WTC11 (cell line): ENCODE results near the gene TUBD1. TPM values are rescaled to one million over a fixed set of nuclear protein-coding genes. Genes with fewer than 3 reads are reported as not detected.

Experiments used
- ATAC-seq: fragments of 200-7000 bp; cut with Tn5 transposase; 2 replicates; pipeline ENCODE4 v1.10.0; 2021; ENCODE audit warnings: mild to moderate bottlenecking, moderate library complexity
- CTCF ChIA-PET: fragments of 300-600 bp; sonication (Branson Sonifier 250); formaldehyde crosslinking; loops from one replicate; lab custom pipeline; 2021; ENCODE audit warnings: antibody characterized with exemption; lab: Charles Lee
- POLR2A ChIA-PET: fragments of 350-600 bp; sonication (Branson Sonifier 250); formaldehyde crosslinking; loops from one replicate; lab custom pipeline; 2021; ENCODE audit warnings: antibody characterized with exemption; lab: Charles Lee
- DNase-seq: peaks from one replicate; pipeline ENCODE4 v3.0.0; 2021; ENCODE audit warnings: low spot score
- H3K27ac Mint-ChIP-seq: 2 replicates; pipeline ENCODE4 v1.8.0; 2021; ENCODE audit warnings: mixed read lengths
- H3K27me3 Mint-ChIP-seq: 2 replicates; pipeline ENCODE4 v1.8.0; 2021; ENCODE audit warnings: low read depth, mild to moderate bottlenecking, moderate library complexity, mixed read lengths
- H3K36me3 Mint-ChIP-seq: 2 replicates; pipeline ENCODE4 v1.8.0; 2021; ENCODE audit warnings: mixed read lengths
- H3K4me1 Mint-ChIP-seq: 2 replicates; pipeline ENCODE4 v1.8.0; 2022; ENCODE audit warnings: mixed read lengths
- H3K4me3 Mint-ChIP-seq: 2 replicates; pipeline ENCODE4 v1.8.0; 2021; ENCODE audit warnings: mild to moderate bottlenecking, moderate library complexity, mixed read lengths
- H3K9me3 Mint-ChIP-seq: 2 replicates; pipeline ENCODE4 v1.8.0; 2021; ENCODE audit warnings: mixed read lengths
- GABPB1 ChIP-seq: sonication (generic); formaldehyde crosslinking; IDR thresholded peaks from 2 replicates; pipeline ENCODE4 v1.8.1; 2023; ENCODE audit warnings: mild to moderate bottlenecking, missing genetic modification reagents
- GRHL2 ChIP-seq: fragments of 250-450 bp; sonication (Bioruptor Pico); IDR thresholded peaks from 2 replicates; pipeline ENCODE4 v1.8.0; 2022; ENCODE audit warnings: mild to moderate bottlenecking, moderate library complexity; ENCODE audit not compliant: insufficient replicate concordance, severe bottlenecking
- NR3C1 ChIP-seq: sonication (generic); formaldehyde crosslinking; conservative IDR thresholded peaks from 2 replicates; pipeline ENCODE4 v1.8.1; 2023; ENCODE audit warnings: low read depth, mild to moderate bottlenecking, missing genetic modification reagents
- OVOL2 ChIP-seq: fragments of 250-450 bp; sonication (Bioruptor Pico); IDR thresholded peaks from 2 replicates; pipeline ENCODE4 v1.9.0; 2021; ENCODE audit warnings: mild to moderate bottlenecking, borderline replicate concordance
- PRRX2 ChIP-seq: fragments of 250-450 bp; sonication (Bioruptor Pico); IDR thresholded peaks from 2 replicates; pipeline ENCODE4 v1.8.0; 2021; ENCODE audit warnings: mild to moderate bottlenecking
- RORB ChIP-seq: fragments of 250-450 bp; sonication (Bioruptor Pico); IDR thresholded peaks from 2 replicates; pipeline ENCODE4 v1.9.0; 2021; ENCODE audit warnings: mild to moderate bottlenecking
- SMAD4 ChIP-seq: sonication (generic); formaldehyde crosslinking; IDR thresholded peaks from 2 replicates; pipeline ENCODE4 v1.8.0; 2022; ENCODE audit warnings: mild to moderate bottlenecking, missing genetic modification reagents
- TCF7 ChIP-seq: sonication (generic); formaldehyde crosslinking; IDR thresholded peaks from 2 replicates; pipeline ENCODE4 v1.8.0; 2022; ENCODE audit warnings: mild to moderate bottlenecking, low read depth, missing genetic modification reagents, moderate library complexity
- TP53 ChIP-seq: sonication (generic); formaldehyde crosslinking; IDR thresholded peaks from 2 replicates; pipeline ENCODE4 v1.8.1; 2023; ENCODE audit warnings: mild to moderate bottlenecking, missing genetic modification reagents
- ZNF121 ChIP-seq: sonication (generic); formaldehyde crosslinking; IDR thresholded peaks from 2 replicates; pipeline ENCODE4 v1.8.0; 2023; ENCODE audit warnings: missing genetic modification reagents
- ZNF263 ChIP-seq: sonication (generic); formaldehyde crosslinking; IDR thresholded peaks from 2 replicates; pipeline ENCODE4 v1.8.1; 2022; ENCODE audit warnings: low read depth, mild to moderate bottlenecking, moderate library complexity, missing genetic modification reagents
- ZNF317 ChIP-seq: sonication (generic); formaldehyde crosslinking; IDR thresholded peaks from 2 replicates; pipeline ENCODE4 v1.8.1; 2023; ENCODE audit warnings: low read depth, mild to moderate bottlenecking, moderate library complexity, missing genetic modification reagents, borderline replicate concordance
- total RNA-seq: library from RNA; stranded (reverse); gene quantifications from 3 replicates; pipeline ENCODE4 v1.2.3, GENCODE V29; 2021
- TF ChIP-seq, protein P1 (sequence below): sonication (generic); formaldehyde crosslinking; IDR thresholded peaks from 2 replicates; pipeline ENCODE4 v1.8.1; 2022; ENCODE audit warnings: missing genetic modification reagents, borderline replicate concordance
- TF ChIP-seq, protein P2 (sequence below): sonication (generic); formaldehyde crosslinking; IDR thresholded peaks from 2 replicates; pipeline ENCODE4 v1.8.1; 2023; ENCODE audit warnings: mild to moderate bottlenecking, missing genetic modification reagents
- TF ChIP-seq, protein P3 (sequence below): sonication (generic); formaldehyde crosslinking; IDR thresholded peaks from 2 replicates; pipeline ENCODE4 v1.8.1; 2022; ENCODE audit warnings: low read depth, missing genetic modification reagents, borderline replicate concordance
- TF ChIP-seq, protein P4 (sequence below): fragments of 250-450 bp; sonication (Bioruptor Pico); IDR thresholded peaks from 2 replicates; pipeline ENCODE4 v1.9.0; 2021; ENCODE audit warnings: mild to moderate bottlenecking

Gene TUBD1
- total RNA-seq, 1 experiment from 2014 or later = 12.0 TPM

DNA sequence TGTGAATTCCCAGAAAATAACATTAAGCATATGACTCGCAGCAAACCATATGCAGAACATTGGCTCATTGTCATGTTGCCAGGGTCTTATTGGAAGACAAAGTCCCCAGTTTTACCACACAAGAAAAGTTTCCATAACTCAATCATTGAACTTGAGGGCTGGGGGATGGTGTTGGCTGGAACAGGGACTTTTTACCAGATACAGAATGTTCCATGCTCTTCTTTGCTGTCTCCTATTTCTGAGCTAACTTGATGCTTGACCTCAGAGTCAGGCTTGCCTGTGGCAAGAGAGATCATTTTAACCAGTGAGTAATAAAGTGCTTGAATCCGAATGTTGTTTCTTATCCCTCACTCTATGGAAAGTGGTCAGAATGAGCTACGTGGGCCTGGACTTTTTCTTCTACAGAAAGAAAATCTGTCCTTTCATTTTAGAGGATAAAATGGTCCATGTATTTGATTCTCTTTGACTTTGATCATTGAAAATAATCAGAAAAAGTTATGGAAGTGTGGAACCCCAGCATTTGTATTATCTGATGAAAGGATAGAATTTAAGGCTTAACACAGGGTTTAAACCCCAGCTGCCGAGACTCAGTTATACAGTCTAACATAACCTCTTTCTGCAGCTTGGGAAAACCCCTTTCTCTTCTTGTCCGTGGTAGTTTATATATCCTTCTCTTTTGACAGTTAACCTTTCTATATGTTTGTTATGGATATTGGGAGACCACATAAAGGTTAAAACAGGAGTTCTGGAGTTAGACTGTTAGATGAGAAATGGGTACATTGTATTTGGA is 67.0 kb downstream of the TUBD1 start:
- ChIA-PET POLR2A (interaction anchor here (1.3 to 1.5 kb wide), 2 partner anchors 13 to 39 kb away, joined by 4 read pairs; no protein-coding TSS in a partner anchor), CTCF (interaction anchor here (0.6 to 1.2 kb wide), 3 partner anchors 22 to 382 kb away, joined by 3 to 5 read pairs (median 4); no protein-coding TSS in a partner anchor)
- no peaks in the 10 kb centered on the region for H3K27me3 Mint-ChIP-seq
- no peaks in the 10 kb centered on the region; the same call in 1 of the 2 replicates for H3K36me3 Mint-ChIP-seq
- DNase-seq (no peak), ATAC-seq (no peak)
- peaks cover 42% of the 10 kb centered on the region for H3K4me1 Mint-ChIP-seq
- peak overlapping the region; percentile 87 for H3K27ac Mint-ChIP-seq
- no peaks in the 10 kb centered on the region for H3K9me3 Mint-ChIP-seq
- no peak overlapping the region for H3K4me3 Mint-ChIP-seq
- TF ChIP-seq GRHL2 (no peak), NR3C1 (no peak), TP53 (CRISPR knock-in tag) (no peak), ZNF317 (CRISPR knock-in tag) (no peak), GABPB1 (CRISPR knock-in tag) (no peak), TCF7 (no peak), ZNF121 (CRISPR knock-in tag) (no peak)
- TF ChIP-seq, protein P1, sequence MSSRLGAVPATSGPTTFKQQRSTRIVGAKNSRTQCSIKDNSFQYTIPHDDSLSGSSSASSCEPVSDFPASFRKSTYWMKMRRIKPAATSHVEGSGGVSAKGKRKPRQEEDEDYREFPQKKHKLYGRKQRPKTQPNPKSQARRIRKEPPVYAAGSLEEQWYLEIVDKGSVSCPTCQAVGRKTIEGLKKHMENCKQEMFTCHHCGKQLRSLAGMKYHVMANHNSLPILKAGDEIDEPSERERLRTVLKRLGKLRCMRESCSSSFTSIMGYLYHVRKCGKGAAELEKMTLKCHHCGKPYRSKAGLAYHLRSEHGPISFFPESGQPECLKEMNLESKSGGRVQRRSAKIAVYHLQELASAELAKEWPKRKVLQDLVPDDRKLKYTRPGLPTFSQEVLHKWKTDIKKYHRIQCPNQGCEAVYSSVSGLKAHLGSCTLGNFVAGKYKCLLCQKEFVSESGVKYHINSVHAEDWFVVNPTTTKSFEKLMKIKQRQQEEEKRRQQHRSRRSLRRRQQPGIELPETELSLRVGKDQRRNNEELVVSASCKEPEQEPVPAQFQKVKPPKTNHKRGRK = no peak
- TF ChIP-seq, protein P2, sequence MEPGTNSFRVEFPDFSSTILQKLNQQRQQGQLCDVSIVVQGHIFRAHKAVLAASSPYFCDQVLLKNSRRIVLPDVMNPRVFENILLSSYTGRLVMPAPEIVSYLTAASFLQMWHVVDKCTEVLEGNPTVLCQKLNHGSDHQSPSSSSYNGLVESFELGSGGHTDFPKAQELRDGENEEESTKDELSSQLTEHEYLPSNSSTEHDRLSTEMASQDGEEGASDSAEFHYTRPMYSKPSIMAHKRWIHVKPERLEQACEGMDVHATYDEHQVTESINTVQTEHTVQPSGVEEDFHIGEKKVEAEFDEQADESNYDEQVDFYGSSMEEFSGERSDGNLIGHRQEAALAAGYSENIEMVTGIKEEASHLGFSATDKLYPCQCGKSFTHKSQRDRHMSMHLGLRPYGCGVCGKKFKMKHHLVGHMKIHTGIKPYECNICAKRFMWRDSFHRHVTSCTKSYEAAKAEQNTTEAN (CRISPR knock-in tag) = no peak

DNA sequence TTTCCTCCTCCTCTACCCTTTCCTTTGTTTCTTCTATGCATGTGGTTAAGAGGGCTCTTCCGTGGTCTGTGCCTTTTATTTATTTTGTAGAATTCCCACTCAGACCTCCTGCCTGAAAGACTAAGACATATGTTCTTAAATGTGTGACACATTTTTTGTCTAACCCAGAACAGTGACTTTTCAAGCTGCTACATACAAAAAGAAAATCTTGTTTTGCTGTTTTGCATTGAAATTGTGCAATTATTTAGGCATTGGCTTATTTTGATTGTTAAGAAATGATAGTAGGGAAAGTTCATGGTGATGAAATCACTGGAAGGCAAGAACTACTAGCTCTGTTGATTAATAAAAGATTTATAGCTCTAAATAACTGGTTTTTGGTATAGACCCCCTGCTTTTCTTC is 76.8 kb downstream of the TUBD1 start:
- ChIA-PET POLR2A (no interaction called here), CTCF (interaction anchor here (0.7 kb wide), 2 partner anchors 8 to 24 kb away, joined by 3 to 4 read pairs; no protein-coding TSS in a partner anchor)
- Mint-ChIP-seq H3K4me3 (no peak overlapping the region), H3K27ac (no peak overlapping the region), H3K4me1 (no peaks in the 10 kb centered on the region), H3K36me3 (peaks cover 17% of the 10 kb centered on the region), H3K27me3 (no peaks in the 10 kb centered on the region), H3K9me3 (no peaks in the 10 kb centered on the region)
- ATAC-seq (no peak), DNase-seq (no peak)
- TF ChIP-seq GABPB1 (CRISPR knock-in tag) (no peak), OVOL2 (no peak), PRRX2 (no peak), SMAD4 (CRISPR knock-in tag) (no peak)
- TF ChIP-seq, protein P3, sequence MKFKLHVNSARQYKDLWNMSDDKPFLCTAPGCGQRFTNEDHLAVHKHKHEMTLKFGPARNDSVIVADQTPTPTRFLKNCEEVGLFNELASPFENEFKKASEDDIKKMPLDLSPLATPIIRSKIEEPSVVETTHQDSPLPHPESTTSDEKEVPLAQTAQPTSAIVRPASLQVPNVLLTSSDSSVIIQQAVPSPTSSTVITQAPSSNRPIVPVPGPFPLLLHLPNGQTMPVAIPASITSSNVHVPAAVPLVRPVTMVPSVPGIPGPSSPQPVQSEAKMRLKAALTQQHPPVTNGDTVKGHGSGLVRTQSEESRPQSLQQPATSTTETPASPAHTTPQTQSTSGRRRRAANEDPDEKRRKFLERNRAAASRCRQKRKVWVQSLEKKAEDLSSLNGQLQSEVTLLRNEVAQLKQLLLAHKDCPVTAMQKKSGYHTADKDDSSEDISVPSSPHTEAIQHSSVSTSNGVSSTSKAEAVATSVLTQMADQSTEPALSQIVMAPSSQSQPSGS (CRISPR knock-in tag) = no peak
- TF ChIP-seq, protein P4, sequence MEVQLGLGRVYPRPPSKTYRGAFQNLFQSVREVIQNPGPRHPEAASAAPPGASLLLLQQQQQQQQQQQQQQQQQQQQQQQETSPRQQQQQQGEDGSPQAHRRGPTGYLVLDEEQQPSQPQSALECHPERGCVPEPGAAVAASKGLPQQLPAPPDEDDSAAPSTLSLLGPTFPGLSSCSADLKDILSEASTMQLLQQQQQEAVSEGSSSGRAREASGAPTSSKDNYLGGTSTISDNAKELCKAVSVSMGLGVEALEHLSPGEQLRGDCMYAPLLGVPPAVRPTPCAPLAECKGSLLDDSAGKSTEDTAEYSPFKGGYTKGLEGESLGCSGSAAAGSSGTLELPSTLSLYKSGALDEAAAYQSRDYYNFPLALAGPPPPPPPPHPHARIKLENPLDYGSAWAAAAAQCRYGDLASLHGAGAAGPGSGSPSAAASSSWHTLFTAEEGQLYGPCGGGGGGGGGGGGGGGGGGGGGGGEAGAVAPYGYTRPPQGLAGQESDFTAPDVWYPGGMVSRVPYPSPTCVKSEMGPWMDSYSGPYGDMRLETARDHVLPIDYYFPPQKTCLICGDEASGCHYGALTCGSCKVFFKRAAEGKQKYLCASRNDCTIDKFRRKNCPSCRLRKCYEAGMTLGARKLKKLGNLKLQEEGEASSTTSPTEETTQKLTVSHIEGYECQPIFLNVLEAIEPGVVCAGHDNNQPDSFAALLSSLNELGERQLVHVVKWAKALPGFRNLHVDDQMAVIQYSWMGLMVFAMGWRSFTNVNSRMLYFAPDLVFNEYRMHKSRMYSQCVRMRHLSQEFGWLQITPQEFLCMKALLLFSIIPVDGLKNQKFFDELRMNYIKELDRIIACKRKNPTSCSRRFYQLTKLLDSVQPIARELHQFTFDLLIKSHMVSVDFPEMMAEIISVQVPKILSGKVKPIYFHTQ (CRISPR knock-in tag) = no peak

DNA sequence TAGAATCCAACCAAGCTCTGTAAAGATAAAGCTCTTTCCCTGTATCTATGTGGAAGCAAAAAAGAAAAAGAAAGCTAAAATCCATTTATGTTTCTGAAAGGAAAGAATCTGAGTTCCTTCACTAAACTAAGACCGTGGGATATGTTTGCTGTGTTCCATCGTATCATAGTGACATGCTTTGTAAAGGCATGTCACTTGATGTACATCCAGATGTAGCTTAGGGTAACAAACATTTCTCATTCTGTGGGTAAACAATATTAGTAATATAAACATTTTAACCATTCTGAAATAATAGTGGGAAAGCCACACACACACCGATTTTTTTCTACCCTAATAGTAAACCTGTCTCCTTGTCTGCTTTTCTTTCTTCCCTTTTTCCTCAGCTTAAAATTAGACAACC is 78.1 kb downstream of the TUBD1 start:
- no peak for DNase-seq
- Mint-ChIP-seq H3K4me1 (no peaks in the 10 kb centered on the region), H3K36me3 (peaks cover 17% of the 10 kb centered on the region), H3K9me3 (no peaks in the 10 kb centered on the region), H3K27me3 (no peaks in the 10 kb centered on the region), H3K27ac (no peak overlapping the region; the same call in 1 of the 2 replicates), H3K4me3 (no peak overlapping the region)
- no peak for ATAC-seq
- no peak for TF ChIP-seq ZNF263 (CRISPR knock-in tag)
- no peak for TF ChIP-seq RORB (CRISPR knock-in tag)
- TF ChIP-seq TCF7 = no peak
- POLR2A ChIA-PET = no interaction called here
- CTCF ChIA-PET = no interaction called here
